ENCODE results near the gene ARL4C.
"Not testable (repeated sequence)": the region's sequence is repeated elsewhere in the genome, so short reads cannot be mapped to it uniquely, and the experiment has no call there.

ARL4C gene

GRCh38 chr2:234481301-234481700, 15.6 kb downstream of the ARL4C start:
- DNase-seq: no peak
- in situ Hi-C loops (cut with MboI; ENCODE audit: low pct_unique_long_range_greater_than_20kb, low sequenced_read_pairs): no loop called here

GRCh38 chr2:234480337-234480736, 16.5 kb downstream of the ARL4C start:
- in situ Hi-C loops (cut with MboI; ENCODE audit: low pct_unique_long_range_greater_than_20kb, low sequenced_read_pairs): no loop called here
- no peak for DNase-seq

GRCh38 chr2:234479465-234479864, 17.4 kb downstream of the ARL4C start:
- no peak for DNase-seq
- in situ Hi-C loops (cut with MboI; ENCODE audit: low pct_unique_long_range_greater_than_20kb, low sequenced_read_pairs): no loop called here

- no peak for DNase-seq
- in situ Hi-C loops (cut with MboI; ENCODE audit: low pct_unique_long_range_greater_than_20kb, low sequenced_read_pairs): no loop called here
Measured at GRCh38 chr2:234478121-234478858, 18.6 kb downstream of the ARL4C start.

- DNase-seq: no peak
- in situ Hi-C loops (cut with MboI; ENCODE audit: low pct_unique_long_range_greater_than_20kb, low sequenced_read_pairs): no loop called here
Measured at GRCh38 chr2:234476766-234477165, 20.1 kb downstream of the ARL4C start.

GRCh38 chr2:234474654-234475053, 22.2 kb downstream of the ARL4C start:
- in situ Hi-C loops (cut with MboI; ENCODE audit: low pct_unique_long_range_greater_than_20kb, low sequenced_read_pairs): no loop called here
- DNase-seq: no peak

- in situ Hi-C loops (cut with MboI; ENCODE audit: low pct_unique_long_range_greater_than_20kb, low sequenced_read_pairs): no loop called here
- no peak for DNase-seq
Measured at GRCh38 chr2:234472155-234472554, 24.7 kb downstream of the ARL4C start.

GRCh38 chr2:234469972-234470371, 26.9 kb downstream of the ARL4C start:
- DNase-seq: no peak
- in situ Hi-C loops (cut with MboI; ENCODE audit: low pct_unique_long_range_greater_than_20kb, low sequenced_read_pairs): no loop called here

GRCh38 chr2:234469251-234469845, 27.5 kb downstream of the ARL4C start:
- in situ Hi-C loops (cut with MboI; ENCODE audit: low pct_unique_long_range_greater_than_20kb, low sequenced_read_pairs): no loop called here

GRCh38 chr2:234468503-234468902, 28.4 kb downstream of the ARL4C start:
- in situ Hi-C loops (cut with MboI; ENCODE audit: low pct_unique_long_range_greater_than_20kb, low sequenced_read_pairs): no loop called here
- no peak for DNase-seq

More at GRCh38 chr2:234469251-234469845, 27.5 kb downstream of the ARL4C start:
- DNase-seq: no peak

- no peak for DNase-seq
Measured at GRCh38 chr2:234467289-234467688, 29.6 kb downstream of the ARL4C start.

GRCh38 chr2:234464291-234464645, 32.6 kb downstream of the ARL4C start:
- no peak for DNase-seq
- in situ Hi-C loops (cut with MboI; ENCODE audit: low pct_unique_long_range_greater_than_20kb, low sequenced_read_pairs): no loop called here

More at GRCh38 chr2:234467289-234467688, 29.6 kb downstream of the ARL4C start:
- in situ Hi-C loops (cut with MboI; ENCODE audit: low pct_unique_long_range_greater_than_20kb, low sequenced_read_pairs): no loop called here

GRCh38 chr2:234463626-234464290, 33.1 kb downstream of the ARL4C start:
- in situ Hi-C loops (cut with MboI; ENCODE audit: low pct_unique_long_range_greater_than_20kb, low sequenced_read_pairs): no loop called here
- DNase-seq: no peak

- in situ Hi-C loops (cut with MboI; ENCODE audit: low pct_unique_long_range_greater_than_20kb, low sequenced_read_pairs): no loop called here
- DNase-seq: no peak
Measured at GRCh38 chr2:234462218-234462992, 34.5 kb downstream of the ARL4C start.

GRCh38 chr2:234459401-234460009, 37.4 kb downstream of the ARL4C start:
- in situ Hi-C loops (cut with MboI; ENCODE audit: low pct_unique_long_range_greater_than_20kb, low sequenced_read_pairs): no loop called here
- DNase-seq: no peak

GRCh38 chr2:234458466-234458865, 38.4 kb downstream of the ARL4C start:
- in situ Hi-C loops (cut with MboI; ENCODE audit: low pct_unique_long_range_greater_than_20kb, low sequenced_read_pairs): no loop called here

GRCh38 chr2:234457421-234457820, 39.5 kb downstream of the ARL4C start:
- in situ Hi-C loops (cut with MboI; ENCODE audit: low pct_unique_long_range_greater_than_20kb, low sequenced_read_pairs): no loop called here
- DNase-seq: no peak

More at GRCh38 chr2:234458466-234458865, 38.4 kb downstream of the ARL4C start:
- DNase-seq: no peak

GRCh38 chr2:234455246-234455645, 41.6 kb downstream of the ARL4C start:
- in situ Hi-C loops (cut with MboI; ENCODE audit: low pct_unique_long_range_greater_than_20kb, low sequenced_read_pairs); DNase-seq: not testable (repeated sequence)

- DNase-seq: no peak
- in situ Hi-C loops (cut with MboI; ENCODE audit: low pct_unique_long_range_greater_than_20kb, low sequenced_read_pairs): no loop called here
Measured at GRCh38 chr2:234454433-234454832, 42.4 kb downstream of the ARL4C start.
